Measurements from ENCODE around the gene NUB1. TPM values are rescaled to one million over a fixed set of nuclear protein-coding genes. Genes with fewer than 3 reads are reported as not detected.
"Not testable (repeated sequence)": the region's sequence is repeated elsewhere in the genome, so short reads cannot be mapped to it uniquely, and the experiment has no call there.

Gene NUB1, protein sequence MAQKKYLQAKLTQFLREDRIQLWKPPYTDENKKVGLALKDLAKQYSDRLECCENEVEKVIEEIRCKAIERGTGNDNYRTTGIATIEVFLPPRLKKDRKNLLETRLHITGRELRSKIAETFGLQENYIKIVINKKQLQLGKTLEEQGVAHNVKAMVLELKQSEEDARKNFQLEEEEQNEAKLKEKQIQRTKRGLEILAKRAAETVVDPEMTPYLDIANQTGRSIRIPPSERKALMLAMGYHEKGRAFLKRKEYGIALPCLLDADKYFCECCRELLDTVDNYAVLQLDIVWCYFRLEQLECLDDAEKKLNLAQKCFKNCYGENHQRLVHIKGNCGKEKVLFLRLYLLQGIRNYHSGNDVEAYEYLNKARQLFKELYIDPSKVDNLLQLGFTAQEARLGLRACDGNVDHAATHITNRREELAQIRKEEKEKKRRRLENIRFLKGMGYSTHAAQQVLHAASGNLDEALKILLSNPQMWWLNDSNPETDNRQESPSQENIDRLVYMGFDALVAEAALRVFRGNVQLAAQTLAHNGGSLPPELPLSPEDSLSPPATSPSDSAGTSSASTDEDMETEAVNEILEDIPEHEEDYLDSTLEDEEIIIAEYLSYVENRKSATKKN
- total RNA-seq, result 10 to 100 TPM; 51.2 to 51.6 TPM

DNA sequence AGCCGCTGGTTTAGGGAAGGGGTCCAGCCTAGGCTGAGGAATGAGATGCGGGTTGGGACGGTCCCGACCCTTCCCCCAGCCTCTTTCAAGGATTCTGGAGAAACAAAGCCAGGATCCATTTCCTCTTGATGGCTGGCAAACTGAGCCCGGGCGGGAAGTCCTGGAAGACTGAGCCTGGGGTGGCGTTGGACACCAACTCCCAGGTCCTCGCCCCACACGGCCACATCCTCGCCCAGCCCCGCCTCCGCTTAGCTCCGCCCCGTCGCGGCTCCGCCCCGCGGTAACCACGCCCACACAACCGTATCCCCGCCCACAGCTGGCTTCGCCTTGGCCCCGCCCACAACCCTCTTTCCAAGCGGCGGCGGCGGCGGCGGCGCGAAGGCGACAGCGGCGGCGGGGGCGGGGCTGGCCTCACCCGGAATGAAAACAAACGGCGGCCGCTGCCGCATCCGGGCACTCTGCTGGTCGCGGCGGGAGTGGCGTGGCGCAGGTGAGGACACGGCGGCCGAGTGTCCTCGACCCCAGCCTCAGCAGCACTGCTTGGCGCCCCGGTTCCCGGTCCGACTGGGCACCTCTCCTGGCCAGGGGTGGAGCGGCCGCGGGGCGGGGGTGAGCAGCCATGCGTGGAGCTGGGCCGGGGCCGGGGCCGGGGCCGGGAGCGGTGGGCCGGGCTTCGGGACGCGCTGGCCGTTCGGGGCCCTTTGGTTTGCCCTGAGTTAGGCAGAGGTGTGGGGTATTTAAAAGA, at the start of gene NUB1:
TSS of gene NUB1 (plus strand) at position 456 of the 745 bp plus-strand sequence. CDS start 3,538 bp downstream, outside the sequence.
- DNase-seq, result peak; percentile 92
- peak within 1 kb of the TSS; percentile 92 for H3K27ac Mint-ChIP-seq
- H3K4me3 Mint-ChIP-seq, result peak within 1 kb of the TSS; percentile 83
- H3K36me3 Mint-ChIP-seq, result peaks cover 26% of the 10 kb centered on the region
- H3K27me3 Mint-ChIP-seq, result no peaks in the 10 kb centered on the region
- peaks cover 44% of the 10 kb centered on the region for H3K4me1 Mint-ChIP-seq
- peaks cover 17% of the 10 kb centered on the region for H3K9me3 Mint-ChIP-seq

GRCh38 chr7:151292850-151293249, 48.8 kb upstream of the NUB1 start:
- H3K27ac Mint-ChIP-seq, result no peak overlapping the region
- H3K4me3 Mint-ChIP-seq, result no peak overlapping the region
- no peaks in the 10 kb centered on the region for H3K36me3 Mint-ChIP-seq
- no peak for DNase-seq
- peaks cover 4% of the 10 kb centered on the region for H3K27me3 Mint-ChIP-seq
- H3K4me1 Mint-ChIP-seq, result no peaks in the 10 kb centered on the region
- H3K9me3 Mint-ChIP-seq, result peaks cover 6% of the 10 kb centered on the region

DNA sequence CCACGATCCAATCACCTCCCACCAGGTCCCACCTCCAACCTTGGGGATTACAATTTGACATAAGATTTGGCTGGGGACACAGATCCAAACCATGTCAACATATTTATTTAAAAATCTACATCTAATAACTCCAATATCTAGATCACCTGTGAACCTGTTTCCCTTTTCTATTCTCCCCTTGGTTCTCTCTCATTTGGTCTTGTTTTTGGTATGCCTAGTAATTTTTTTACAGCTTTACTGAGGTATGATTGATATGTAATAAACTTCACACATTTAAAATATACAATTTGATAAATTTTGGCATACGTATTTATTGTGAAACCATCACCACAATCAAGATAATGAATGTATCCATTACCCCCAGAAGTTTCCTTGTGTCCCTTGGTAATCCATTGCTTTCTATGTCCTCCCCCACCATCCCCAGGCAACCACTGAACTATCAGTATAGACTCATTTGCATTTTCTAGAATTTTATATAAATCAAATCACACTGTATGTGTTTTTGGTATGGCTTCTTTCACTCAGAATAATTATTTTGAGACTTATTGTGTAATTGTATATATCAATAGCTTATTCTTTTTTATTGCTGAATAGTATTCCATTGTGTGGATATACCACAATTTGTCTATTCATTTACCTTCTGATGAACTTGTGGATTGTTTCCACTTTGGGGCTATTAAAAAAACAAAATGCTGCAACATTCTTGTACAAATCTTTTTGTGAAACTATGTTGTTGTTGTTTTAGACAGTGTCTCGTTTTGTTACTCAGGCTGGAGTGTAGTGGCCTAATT, 45.2 kb upstream of the NUB1 start:
- DNase-seq, result no peak
- Mint-ChIP-seq H3K27me3 (peaks cover 8% of the 10 kb centered on the region), H3K4me3 (no peak overlapping the region), H3K27ac (no peak overlapping the region), H3K4me1 (no peaks in the 10 kb centered on the region), H3K9me3 (peaks cover 6% of the 10 kb centered on the region), H3K36me3 (no peaks in the 10 kb centered on the region)

DNA sequence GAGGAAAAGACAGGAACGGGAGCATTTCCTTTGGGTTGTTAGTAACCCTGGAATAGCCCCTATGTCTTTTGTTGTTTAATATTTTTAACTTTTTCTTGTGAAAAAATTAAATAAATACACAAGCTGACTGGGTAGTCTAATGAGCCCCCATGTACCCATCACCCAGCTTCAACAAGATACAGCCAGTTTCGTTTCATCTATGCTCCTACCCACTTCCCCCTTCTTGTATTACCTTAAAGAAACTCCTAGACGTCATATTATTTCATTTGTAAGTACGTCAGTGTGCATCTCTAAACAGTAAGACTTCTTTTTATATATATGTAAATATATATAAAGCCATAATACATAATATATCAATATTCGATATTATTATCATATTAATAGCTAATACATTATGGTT, 42.8 kb upstream of the NUB1 start:
- no peaks in the 10 kb centered on the region for H3K4me1 Mint-ChIP-seq
- DNase-seq, result no peak
- no peak overlapping the region for H3K4me3 Mint-ChIP-seq
- peaks cover 6% of the 10 kb centered on the region for H3K9me3 Mint-ChIP-seq
- H3K36me3 Mint-ChIP-seq, result no peaks in the 10 kb centered on the region
- H3K27me3 Mint-ChIP-seq, result peaks cover 22% of the 10 kb centered on the region
- H3K27ac Mint-ChIP-seq, result no peak overlapping the region

DNA sequence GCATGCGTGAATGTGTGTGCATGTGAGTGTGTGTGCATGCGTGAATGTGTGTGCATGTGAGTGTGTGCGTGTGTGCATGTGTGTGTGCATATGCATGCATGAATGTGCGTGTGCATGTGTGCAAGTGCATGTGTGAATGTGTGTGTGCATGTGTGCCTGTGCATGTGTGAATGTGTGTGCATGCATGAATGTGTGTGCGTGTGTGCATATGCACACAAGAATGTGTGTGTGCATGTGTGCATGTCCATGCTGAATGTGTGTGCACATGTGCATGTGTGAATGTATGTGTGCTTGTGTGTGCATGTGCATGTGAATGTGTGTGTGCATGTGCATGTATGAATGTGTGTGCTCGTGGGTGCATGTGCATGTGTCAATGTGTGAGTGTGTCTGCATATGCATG, 42.1 kb upstream of the NUB1 start:
- no peaks in the 10 kb centered on the region for H3K4me1 Mint-ChIP-seq
- H3K9me3 Mint-ChIP-seq, result peaks cover 6% of the 10 kb centered on the region
- no peaks in the 10 kb centered on the region for H3K36me3 Mint-ChIP-seq
- peaks cover 29% of the 10 kb centered on the region for H3K27me3 Mint-ChIP-seq
- DNase-seq, result no peak
- H3K4me3 Mint-ChIP-seq, result no peak overlapping the region
- H3K27ac Mint-ChIP-seq, result no peak overlapping the region

- Mint-ChIP-seq H3K36me3 (no peaks in the 10 kb centered on the region), H3K27me3 (peaks cover 35% of the 10 kb centered on the region), H3K4me1 (peaks cover 4% of the 10 kb centered on the region), H3K27ac (no peak overlapping the region), H3K4me3 (no peak overlapping the region), H3K9me3 (peaks cover 6% of the 10 kb centered on the region)
- DNase-seq, result no peak
Observed at GRCh38 chr7:151299940-151300645, 41.5 kb upstream of the NUB1 start.

GRCh38 chr7:151301471-151302462, 39.8 kb upstream of the NUB1 start:
- Mint-ChIP-seq H3K36me3 (no peaks in the 10 kb centered on the region), H3K4me3 (no peak overlapping the region), H3K4me1 (peaks cover 10% of the 10 kb centered on the region), H3K27me3 (peaks cover 47% of the 10 kb centered on the region), H3K27ac (no peak overlapping the region), H3K9me3 (no peaks in the 10 kb centered on the region)
- no peak for DNase-seq

DNA sequence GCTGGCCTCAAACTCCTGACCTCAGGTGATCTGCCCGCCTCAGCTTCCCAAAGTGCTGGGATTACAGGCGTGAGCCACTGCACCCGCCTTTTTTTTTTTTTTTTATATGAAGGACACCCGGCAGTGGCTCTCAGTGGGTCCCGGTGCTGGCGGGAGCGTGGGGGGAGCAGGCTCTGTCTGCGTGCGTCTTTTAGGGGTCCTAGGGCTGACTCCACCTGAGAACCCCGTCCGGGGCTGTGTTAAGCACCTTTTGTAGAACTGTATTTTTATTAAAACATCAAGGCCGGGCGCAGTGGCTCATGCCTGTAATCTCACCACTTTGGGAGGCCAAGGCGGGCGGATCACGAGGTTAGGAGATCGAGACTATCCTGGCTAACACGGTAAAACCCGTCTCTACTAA, 37.4 kb upstream of the NUB1 start:
- H3K27ac Mint-ChIP-seq, H3K4me1 Mint-ChIP-seq, H3K9me3 Mint-ChIP-seq, DNase-seq, H3K4me3 Mint-ChIP-seq, H3K36me3 Mint-ChIP-seq: not testable (repeated sequence)
- peaks cover 49% of the 10 kb centered on the region for H3K27me3 Mint-ChIP-seq

DNA sequence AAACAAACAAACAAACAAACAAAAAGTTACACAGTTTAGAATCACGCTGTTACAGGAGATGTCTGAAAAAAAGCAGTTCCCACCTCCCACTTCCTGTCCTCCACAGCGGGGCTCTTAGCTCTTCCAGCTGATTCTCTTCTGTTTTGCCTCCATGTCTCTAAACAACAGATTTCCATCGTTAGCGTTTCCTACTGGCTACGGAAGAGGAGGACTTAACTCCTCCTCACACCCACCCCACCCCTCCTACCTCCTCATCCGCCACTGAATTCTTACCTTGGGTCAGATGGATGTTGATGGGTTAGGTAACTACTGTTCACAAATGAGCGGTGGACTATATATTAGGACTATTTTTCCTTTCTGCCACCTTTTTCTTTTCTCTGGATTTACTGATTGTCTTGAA, 36.8 kb upstream of the NUB1 start:
- Mint-ChIP-seq H3K4me1 (peaks cover 10% of the 10 kb centered on the region), H3K36me3 (no peaks in the 10 kb centered on the region), H3K27ac (no peak overlapping the region), H3K4me3 (no peak overlapping the region), H3K9me3 (no peaks in the 10 kb centered on the region), H3K27me3 (peaks cover 49% of the 10 kb centered on the region)
- DNase-seq, result no peak

DNA sequence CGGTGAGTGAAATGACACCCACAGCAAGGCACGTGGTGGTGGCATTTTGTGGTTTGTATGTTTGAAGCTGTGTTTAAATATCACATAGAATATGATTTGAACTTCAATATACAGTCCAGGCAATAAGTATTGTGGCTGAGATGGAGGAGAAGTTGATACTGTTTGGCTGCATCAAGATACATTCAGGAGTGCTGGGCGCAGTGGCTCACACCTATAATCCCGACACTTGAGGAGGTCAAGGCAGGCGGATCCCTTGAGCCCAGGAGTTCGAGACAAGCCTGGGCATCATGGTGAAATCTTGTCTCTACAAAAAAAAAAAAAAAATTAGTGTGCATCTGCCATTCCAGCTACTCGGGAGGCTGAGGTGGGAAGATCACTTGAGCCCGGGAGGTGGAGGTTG, 35.2 kb upstream of the NUB1 start:
- Mint-ChIP-seq H3K9me3 (no peaks in the 10 kb centered on the region), H3K36me3 (no peaks in the 10 kb centered on the region), H3K4me3 (no peak overlapping the region), H3K27me3 (peaks cover 45% of the 10 kb centered on the region), H3K4me1 (peaks cover 12% of the 10 kb centered on the region), H3K27ac (no peak overlapping the region)
- DNase-seq, result no peak

GRCh38 chr7:151306860-151307259, 34.8 kb upstream of the NUB1 start:
- DNase-seq, result no peak
- Mint-ChIP-seq H3K36me3 (no peaks in the 10 kb centered on the region), H3K4me3 (no peak overlapping the region), H3K9me3 (peaks cover 2% of the 10 kb centered on the region), H3K27ac (no peak overlapping the region), H3K4me1 (peaks cover 12% of the 10 kb centered on the region), H3K27me3 (peaks cover 42% of the 10 kb centered on the region)

GRCh38 chr7:151307536-151307935, 34.1 kb upstream of the NUB1 start:
- Mint-ChIP-seq H3K4me3 (no peak overlapping the region), H3K4me1 (peaks cover 12% of the 10 kb centered on the region), H3K27me3 (peaks cover 38% of the 10 kb centered on the region), H3K27ac (no peak overlapping the region), H3K36me3 (no peaks in the 10 kb centered on the region), H3K9me3 (peaks cover 2% of the 10 kb centered on the region)
- DNase-seq, result no peak

- Mint-ChIP-seq H3K4me3 (no peak overlapping the region), H3K27me3 (peaks cover 34% of the 10 kb centered on the region), H3K4me1 (peaks cover 12% of the 10 kb centered on the region), H3K9me3 (peaks cover 2% of the 10 kb centered on the region), H3K27ac (no peak overlapping the region), H3K36me3 (no peaks in the 10 kb centered on the region)
- no peak for DNase-seq
Observed at GRCh38 chr7:151308256-151308655, 33.4 kb upstream of the NUB1 start.
